Testis (tissue), 2 donors: ENCODE data around the gene C10orf120.

Experiments
- POLR2A ChIP-seq: fragments of 450-650 bp; IDR thresholded peaks from one replicate; pipeline ENCODE4 v1.6.1; 2017; ENCODE audit warnings: antibody characterized with exemption, mild to moderate bottlenecking, moderate library complexity
- TF ChIP-seq, protein P1 (sequence below), 3 experiments: fragments of 450-650 bp in 2 of 3; fragments of 200-600 bp in 1 of 3; sonication (generic) in 1 of 3; IDR thresholded peaks; one replicate each; pipeline ENCODE4 v1.5.1; 2016 to 2019; ENCODE audit warnings: antibody characterized with exemption in 3 of 3, mild to moderate bottlenecking in 2 of 3, moderate library complexity in 1 of 3

DNA sequence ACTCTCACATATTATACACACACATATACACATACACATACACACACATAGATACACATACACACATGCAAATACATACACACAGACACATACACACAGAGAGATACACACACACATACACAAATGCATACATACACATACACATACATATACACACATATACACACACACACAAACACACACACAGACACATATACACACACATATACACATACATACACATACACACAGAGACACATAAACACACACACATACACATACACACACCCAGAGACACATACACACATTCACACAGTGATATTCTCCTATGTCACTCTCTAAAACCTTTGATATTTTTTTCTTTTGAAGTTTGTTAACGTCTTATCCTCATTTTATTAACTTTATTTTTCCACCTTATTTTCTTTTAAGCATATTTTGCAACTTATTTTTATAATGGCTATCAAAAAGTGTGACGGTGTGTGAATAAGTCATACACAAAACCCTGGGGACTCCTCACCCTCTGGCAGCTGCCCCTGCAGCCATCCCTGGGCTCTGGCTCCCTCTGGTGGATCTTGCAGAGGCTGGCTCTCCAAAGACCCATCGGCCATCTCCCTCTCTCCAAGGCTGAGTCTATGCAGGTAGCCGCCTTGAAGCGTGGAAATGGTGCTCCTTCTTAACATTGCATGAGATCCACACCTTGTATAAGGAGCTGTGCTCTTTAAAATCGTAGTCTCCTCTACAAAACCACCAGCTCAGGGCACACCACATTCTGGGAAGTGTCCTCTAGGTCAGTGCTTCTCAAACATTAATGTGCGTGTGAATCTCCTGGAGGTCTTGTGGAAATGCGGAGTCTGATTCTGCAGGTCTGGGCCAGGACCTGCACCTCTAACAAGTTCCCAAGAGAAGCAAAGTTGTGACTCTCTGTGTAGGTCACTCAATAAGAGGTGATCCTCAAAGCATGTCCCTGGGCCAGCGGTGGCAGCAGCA lies 4.1 kb upstream of the C10orf120 start:
- TF ChIP-seq, protein P1, sequence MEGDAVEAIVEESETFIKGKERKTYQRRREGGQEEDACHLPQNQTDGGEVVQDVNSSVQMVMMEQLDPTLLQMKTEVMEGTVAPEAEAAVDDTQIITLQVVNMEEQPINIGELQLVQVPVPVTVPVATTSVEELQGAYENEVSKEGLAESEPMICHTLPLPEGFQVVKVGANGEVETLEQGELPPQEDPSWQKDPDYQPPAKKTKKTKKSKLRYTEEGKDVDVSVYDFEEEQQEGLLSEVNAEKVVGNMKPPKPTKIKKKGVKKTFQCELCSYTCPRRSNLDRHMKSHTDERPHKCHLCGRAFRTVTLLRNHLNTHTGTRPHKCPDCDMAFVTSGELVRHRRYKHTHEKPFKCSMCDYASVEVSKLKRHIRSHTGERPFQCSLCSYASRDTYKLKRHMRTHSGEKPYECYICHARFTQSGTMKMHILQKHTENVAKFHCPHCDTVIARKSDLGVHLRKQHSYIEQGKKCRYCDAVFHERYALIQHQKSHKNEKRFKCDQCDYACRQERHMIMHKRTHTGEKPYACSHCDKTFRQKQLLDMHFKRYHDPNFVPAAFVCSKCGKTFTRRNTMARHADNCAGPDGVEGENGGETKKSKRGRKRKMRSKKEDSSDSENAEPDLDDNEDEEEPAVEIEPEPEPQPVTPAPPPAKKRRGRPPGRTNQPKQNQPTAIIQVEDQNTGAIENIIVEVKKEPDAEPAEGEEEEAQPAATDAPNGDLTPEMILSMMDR (IDR thresholded peaks at IDR 0.05), result peak; percentile 58 to 69 (median 65)
- no peak for TF ChIP-seq POLR2A
